HG03064 (cell line): Measurements from ENCODE around the gene ERBB2.

Experiments
- ATAC-seq: cut with Tn5 transposase; IDR thresholded peaks from one replicate; pipeline ENCODE4 v1.9.1; 2021; ENCODE audit warnings: low read depth; ENCODE audit not compliant: unreplicated experiment

Gene ERBB2

DNA sequence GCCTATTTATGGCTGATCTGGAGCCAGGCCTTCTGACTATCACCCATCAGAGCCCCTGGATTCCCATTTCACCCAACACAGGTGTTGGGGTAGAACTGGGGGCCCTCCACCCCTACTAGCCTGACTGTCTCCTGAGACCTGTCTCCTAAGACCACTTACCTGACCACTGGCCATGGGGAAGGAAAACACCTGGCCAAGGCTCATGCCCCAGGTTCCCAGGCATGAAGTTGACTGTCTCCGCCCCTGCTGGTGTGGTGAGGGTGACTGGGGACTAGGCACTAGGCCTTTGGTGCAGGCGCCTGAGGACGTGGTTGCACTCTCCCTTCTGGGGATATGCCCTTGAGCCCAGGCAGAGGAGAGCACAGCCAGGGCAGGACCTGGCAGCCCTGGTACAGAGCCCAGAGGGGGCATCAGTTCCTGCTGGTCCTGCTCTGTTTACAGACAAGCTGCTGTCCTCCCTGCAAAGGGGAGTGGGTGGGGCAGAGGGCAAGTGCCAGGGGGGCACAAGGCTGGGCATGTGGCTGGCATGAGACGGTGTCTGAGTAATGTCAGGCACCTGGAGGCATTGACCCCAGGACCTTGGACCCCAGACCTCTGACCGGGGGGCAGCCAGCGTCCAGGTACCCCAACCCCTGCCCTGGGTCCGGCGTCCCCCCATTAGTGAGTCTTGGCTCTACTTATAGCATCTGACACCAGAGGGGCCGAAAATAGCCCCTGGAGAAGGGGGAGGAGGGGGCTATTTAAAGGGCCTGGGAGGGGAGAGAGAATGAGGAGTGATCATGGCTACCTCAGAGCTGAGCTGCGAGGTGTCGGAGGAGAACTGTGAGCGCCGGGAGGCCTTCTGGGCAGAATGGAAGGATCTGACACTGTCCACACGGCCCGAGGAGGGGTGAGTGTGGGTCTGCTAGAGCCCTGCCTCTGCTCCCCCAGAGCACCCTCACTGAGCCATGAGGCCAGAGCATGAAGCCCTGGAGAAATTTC lies 35.0 kb upstream of the ERBB2 start, which contains the start of gene TCAP:
TCAP (plus strand) TSS at position 769 of the 981 bp plus-strand sequence; CDS start at position 780, 11 bp downstream.
- no peak for ATAC-seq

DNA sequence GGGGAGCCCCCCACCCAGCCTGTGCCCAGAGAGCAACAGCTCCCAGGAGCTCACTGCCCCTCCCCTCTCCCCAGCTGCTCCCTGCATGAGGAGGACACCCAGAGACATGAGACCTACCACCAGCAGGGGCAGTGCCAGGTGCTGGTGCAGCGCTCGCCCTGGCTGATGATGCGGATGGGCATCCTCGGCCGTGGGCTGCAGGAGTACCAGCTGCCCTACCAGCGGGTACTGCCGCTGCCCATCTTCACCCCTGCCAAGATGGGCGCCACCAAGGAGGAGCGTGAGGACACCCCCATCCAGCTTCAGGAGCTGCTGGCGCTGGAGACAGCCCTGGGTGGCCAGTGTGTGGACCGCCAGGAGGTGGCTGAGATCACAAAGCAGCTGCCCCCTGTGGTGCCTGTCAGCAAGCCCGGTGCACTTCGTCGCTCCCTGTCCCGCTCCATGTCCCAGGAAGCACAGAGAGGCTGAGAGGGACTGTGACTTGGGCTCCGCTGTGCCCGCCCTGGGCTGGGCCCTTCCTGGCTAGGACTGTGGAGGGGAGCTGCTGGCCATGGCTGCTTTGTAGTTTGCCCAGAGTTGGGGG lies 34.1 kb upstream of the ERBB2 start:
- no peak for ATAC-seq

- no peak for ATAC-seq
Observed at GRCh38 chr17:39666231-39666600, 33.6 kb upstream of the ERBB2 start.

DNA sequence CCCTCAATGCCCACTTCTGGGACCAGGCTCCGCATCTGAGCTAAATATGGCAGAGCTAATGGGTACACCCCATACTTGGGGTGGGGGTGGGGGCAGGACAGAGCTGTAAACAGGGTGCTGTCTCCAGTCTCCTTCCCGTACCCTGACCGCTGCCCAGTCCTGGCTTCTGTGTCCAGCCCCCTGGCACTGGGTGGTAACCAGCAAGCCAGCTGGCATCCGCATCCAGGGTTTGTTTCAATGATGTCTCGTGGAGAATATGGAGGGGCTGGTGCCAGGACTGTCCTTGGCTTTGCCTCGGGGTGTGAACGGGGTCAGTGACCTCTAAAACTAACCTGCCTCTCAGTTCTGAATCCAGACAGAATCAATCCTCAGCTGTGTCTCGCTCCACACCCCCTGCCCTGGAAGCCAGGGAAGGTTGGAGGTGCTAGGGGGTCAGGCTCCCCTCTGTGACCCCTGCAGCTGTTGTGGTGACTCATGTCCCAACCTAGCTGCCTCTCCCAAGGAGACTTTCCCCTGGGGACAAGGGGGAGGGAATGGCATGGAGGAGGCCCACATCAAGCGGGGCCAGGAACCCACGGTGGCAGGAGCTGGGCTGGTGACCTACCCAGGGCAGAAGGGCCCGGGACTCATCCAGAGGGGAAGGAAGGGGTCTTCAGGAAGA lies 33.1 kb upstream of the ERBB2 start:
- no peak for ATAC-seq

- ATAC-seq = no peak
Observed at GRCh38 chr17:39667262-39667944, 32.5 kb upstream of the ERBB2 start.

DNA sequence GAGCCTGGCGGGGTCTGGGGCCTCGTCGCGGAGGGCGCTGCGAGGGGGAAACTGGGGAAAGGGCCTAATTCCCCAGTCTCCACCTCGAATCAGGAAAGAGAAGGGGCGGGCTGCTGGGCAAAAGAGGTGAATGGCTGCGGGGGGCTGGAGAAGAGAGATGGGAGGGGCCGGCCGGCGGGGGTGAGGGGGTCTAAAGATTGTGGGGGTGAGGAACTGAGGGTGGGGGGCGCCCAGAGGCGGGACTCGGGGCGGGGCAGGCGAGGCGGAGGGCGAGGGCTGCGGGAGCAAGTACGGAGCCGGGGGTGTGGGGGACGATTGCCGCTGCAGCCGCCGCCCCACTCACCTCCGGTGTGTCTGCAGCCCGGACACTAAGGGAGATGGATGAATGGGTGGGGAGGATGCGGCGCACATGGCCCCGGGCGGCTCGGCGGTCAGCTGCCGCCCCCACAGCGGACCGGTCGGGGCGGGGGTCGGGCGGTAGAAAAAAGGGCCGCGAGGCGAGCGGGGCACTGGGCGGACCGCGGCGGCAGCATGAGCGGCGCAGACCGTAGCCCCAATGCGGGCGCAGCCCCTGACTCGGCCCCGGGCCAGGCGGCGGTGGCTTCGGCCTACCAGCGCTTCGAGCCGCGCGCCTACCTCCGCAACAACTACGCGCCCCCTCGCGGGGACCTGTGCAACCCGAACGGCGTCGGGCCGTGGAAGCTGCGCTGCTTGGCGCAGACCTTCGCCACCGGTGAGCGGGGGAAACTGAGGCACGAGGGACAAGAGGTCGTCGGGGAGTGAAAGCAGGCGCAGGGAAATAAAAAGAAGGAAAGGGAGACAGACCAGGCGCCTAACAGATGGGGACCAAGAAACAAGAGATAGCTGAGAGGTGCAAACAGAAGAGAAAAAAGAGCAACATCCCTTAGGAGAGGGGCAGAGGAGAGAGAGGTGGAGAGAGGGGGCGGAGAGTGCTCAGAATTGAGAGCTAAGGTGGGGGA lies 31.6 kb upstream of the ERBB2 start, which contains the start of gene PNMT:
PNMT (plus strand) TSS at position 509 of the 980 bp plus-strand sequence; CDS start at position 532, 23 bp downstream.
- ATAC-seq = no peak

DNA sequence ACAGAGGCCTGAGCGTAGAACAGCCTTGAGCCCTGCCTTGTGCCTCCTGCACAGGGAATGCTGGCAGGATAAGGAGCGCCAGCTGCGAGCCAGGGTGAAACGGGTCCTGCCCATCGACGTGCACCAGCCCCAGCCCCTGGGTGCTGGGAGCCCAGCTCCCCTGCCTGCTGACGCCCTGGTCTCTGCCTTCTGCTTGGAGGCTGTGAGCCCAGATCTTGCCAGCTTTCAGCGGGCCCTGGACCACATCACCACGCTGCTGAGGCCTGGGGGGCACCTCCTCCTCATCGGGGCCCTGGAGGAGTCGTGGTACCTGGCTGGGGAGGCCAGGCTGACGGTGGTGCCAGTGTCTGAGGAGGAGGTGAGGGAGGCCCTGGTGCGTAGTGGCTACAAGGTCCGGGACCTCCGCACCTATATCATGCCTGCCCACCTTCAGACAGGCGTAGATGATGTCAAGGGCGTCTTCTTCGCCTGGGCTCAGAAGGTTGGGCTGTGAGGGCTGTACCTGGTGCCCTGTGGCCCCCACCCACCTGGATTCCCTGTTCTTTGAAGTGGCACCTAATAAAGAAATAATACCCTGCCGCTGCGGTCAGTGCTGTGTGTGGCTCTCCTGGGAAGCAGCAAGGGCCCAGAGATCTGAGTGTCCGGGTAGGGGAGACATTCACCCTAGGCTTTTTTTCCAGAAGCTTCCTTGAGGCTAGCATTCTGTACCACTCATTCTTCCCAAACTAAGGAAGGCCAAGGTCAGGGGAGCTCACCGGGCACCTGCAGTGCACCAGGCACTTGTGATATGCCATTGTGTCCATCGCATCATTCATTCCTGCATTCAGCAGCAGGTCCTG lies 29.7 kb upstream of the ERBB2 start:
- ATAC-seq = no peak

DNA sequence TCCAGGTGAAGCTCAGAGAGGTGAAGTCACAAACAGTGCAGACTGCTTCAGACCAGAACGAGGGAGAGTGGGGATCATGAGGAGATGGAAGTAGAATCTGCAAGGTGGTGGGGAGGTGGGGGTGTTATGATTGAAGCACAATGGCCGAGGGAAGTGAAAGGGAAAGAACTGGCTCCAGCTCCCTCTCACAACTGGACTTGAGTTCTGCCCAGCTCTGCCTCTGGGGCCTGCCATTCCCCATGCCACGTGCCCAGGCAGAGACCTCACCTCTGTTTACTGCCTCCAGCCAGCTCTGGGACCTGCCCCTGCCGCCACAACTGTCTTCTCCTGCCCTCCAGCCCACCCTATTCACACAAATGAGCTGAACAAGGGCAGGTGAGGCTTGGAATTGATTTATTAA lies 29.1 kb upstream of the ERBB2 start:
- ATAC-seq = no peak

DNA sequence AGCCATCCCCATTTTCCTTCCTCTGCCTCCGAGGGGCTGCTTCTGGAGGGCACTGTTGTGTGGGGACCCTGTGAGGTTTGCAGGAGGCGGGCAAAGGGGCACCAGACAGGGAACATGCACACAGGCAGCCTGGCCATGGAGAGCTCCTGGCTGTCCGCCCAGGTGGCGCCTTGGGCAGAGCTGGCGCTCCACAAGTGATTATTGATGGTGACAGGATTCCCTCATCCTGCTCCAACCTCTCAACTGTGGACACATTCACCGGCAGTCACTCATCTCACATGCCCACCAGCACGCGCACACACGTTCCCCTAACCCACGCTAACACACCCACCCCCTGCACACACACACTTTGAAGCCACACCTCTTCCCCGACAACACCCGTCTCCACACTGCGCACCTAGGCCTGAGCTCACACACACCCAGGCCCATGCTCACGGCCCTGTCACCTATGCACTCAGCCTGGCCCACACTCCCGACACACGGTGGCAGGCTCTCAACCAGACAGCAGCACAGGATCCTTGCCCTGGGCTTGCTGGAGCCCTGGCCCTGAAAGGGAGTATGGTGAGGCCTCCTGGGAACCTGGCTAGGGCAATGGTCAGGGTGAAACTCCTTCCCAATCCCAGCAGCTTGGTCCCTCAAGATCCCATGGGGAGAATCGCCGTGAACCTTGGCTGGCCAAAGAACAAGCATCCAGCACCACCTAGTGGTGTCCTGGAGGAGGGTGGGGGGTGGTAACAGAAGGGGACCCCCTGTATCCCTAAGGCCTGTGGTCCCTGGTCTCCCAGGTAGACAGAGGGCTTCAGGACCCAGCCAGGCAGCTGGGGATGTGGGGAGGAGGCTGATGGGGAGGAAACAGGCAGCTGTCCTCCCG lies 28.0 kb upstream of the ERBB2 start:
- no peak for ATAC-seq

DNA sequence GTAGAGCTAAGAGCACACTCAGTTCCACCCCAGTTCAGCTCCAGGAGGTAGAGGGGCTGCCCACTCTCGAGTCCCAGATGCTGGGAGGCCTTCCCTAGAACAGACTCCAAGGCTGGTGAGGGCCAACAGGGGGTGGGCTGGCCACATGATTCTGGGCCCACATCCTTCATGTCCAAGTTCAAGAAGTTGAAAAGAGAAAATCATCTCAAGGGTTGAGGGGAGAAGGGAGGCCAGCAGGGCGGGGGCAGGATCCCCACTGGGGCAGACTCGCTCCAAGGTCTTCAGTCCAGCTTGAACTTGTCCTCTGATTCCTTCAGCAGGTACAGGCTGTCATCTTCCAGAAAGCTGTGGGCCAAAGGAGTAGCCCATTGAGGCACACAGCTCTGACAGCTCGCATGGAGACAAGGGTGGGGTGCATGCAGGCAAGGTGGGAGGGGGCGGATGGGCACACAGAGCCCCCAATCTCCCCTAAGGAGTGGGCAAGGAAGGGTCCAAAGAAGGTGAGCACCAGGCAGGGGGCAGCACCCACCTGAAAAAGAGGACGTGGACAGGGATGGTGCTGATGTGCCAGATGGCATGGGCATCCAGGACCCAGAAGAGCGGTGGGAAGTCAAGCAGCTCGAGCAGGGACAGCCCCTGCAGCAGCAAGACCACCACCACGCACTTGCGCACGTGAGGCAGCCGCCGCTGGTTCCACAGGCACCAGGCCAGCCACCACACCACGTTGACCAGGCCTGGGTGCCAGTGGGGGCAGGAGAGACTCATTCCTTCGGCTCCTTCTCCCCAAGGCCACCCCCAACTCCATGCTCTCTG lies 27.1 kb upstream of the ERBB2 start:
- no peak for ATAC-seq

DNA sequence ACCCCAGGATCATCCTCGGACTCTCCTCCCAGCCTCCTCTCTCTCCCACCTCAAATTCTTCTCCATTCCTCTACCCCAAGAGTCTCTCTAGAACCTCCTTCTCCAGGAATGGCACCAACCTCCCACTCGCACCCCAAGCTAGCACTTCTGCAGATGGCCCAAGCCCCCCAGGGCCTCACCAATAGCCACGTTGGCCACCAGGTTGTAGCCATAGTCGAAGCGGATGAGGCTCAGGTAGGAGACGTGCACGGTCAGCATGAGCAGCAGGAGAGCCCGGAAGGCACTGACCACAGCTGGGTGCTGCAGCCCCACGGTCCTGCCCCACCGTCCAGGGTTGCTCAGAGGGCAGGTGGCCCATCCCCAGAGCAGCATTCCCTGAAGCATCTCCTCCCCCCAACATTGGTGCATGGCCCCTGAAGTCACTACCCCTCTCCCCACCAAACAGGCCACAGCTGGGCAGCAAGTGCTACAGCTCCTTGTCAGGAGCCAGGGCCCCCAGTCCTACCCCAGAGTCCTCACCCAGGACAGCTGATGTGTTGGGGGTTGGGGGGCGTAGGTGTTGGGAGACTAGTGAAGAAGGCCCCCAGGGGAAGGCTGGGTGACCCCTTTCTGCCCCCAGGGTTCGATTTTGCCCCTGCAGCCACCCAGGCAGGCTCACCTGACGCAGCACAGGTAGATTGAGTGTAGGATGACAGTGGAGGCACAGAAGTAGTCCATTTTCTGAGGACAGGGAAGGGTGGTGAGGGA lies 26.4 kb upstream of the ERBB2 start:
- ATAC-seq = no peak

DNA sequence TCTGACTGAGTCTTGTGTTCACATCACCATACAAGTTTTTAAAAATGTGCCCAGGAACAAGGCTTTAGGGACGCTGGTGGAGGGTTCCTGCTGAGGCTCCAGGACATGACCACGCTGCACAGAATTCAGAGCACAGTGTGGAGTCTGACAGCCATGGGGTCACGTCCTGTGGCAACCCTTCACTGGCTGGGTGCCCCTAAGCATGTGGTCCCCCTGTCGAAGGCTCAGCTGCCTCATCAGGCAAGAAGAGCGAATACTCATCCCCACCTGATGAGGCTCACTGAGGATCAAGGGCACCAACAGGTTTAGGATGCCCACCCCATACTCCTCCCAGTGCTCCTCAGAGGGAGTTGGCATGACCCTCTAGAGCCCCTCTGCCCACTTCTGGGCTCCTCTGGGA lies 25.7 kb upstream of the ERBB2 start:
- no peak for ATAC-seq

DNA sequence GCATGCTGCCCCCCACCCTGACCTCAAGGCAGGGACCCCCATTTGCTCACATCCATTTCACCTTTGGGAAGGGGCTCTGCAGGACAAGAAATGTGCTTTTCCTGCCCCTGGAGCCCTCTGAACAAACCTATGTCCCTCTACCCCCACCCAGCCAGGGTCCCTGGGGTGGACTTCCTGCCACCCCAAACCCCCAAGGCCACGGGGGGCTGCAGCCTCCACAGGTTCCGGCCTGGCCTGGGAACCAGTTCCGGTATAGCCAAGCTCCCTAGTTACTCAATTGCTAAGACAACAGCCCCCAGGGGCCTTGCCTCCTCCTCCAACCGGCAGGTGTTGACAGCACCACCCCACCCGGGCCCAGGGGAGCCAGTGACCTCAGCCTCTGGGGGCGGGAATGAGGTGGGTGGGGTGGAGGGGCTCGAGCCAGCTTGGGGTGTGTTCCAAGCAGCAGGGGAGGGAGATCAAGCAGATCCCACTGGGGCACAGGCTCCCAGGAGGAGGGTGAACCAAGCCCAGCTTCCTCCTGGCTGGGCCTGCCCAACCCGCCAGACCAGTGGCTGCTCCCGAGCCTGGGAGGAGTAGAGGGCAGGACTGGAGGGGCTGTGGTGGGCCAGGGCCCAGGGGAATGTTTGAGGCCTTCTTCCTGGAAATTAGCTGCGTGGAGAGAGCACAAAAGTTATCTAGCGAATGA lies 25.0 kb upstream of the ERBB2 start:
- ATAC-seq = no peak

GRCh38 chr17:39675390-39676082 lies 24.3 kb upstream of the ERBB2 start:
- ATAC-seq = no peak

DNA sequence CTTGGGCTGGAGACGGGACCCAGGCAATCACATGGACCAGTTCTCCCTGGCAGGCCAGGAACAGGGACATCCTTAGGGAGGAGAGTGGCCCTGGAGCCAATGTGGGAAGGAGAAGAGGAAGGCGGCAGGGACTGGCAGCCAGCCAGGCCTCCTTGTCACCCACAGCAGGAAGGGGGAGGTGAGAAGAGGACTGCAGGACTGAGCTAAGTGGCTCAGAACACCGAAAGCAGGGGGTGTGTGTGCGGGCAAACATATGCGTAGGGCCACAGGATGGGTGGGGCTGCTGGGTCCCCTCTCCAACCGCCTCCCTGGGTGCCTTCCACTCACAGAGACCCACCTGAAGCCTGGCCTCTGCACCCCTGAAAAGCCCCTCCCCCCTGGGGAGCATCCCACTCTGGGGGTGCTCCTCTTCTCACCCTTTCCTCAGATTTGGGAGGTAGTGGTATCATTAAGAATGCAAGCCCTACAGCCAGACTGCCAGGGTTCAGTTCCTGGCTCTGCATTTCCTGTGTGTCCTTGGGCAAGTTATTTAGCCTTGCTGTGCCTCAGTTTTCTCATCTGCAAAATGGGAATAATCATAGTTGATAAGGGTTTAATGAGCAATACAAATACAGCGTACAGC lies 23.6 kb upstream of the ERBB2 start:
- ATAC-seq = no peak
